Cardiac fibroblast (primary cell): Measurements from ENCODE around the gene IL16.

Experiments
- DNase-seq, 2 donors: peaks; one replicate each; pipeline versions ENCODE4 v3.0.0 to v3.0.0-alpha.2; 2010; ENCODE audit warnings: low read depth in 2 of 2
- H3K4me3 ChIP-seq, 2 donors: replicated peaks in 1 of 2; 1 replicate in 1 of 2; 2 replicates in 1 of 2; pipeline ENCODE4 v1.5.1; 2011; ENCODE audit warnings: low read depth in 2 of 2, low read length in 2 of 2, mild to moderate bottlenecking in 2 of 2, moderate library complexity in 1 of 2
- TF ChIP-seq, protein P1 (sequence below): IDR thresholded peaks from one replicate; pipeline ENCODE4 v1.5.1; 2011; ENCODE audit warnings: low read depth, mild to moderate bottlenecking, low read length, inconsistent platforms

The IL16 gene

DNA sequence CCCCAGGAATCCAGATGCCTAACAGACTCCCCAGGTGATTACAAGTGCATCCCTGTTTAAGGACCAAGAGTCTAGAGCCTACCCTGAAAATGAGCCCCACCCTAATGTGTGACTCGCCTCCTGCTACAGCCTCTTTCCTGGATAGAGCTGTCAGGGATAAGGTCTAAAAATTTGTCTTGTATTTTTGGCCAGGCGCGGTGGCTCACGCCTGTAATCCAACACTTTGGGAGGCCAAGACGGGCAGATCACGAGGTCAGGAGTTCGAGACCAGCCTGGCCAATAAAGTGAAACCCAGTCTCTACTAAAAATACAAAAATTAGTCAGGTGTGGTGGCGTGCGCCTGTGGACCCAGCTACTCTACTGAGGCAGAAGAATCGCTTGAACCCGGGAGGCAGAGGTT lies 166.1 kb downstream of the IL16 start:
- no peak for DNase-seq
- no peak overlapping the region for H3K4me3 ChIP-seq
- TF ChIP-seq, protein P1, sequence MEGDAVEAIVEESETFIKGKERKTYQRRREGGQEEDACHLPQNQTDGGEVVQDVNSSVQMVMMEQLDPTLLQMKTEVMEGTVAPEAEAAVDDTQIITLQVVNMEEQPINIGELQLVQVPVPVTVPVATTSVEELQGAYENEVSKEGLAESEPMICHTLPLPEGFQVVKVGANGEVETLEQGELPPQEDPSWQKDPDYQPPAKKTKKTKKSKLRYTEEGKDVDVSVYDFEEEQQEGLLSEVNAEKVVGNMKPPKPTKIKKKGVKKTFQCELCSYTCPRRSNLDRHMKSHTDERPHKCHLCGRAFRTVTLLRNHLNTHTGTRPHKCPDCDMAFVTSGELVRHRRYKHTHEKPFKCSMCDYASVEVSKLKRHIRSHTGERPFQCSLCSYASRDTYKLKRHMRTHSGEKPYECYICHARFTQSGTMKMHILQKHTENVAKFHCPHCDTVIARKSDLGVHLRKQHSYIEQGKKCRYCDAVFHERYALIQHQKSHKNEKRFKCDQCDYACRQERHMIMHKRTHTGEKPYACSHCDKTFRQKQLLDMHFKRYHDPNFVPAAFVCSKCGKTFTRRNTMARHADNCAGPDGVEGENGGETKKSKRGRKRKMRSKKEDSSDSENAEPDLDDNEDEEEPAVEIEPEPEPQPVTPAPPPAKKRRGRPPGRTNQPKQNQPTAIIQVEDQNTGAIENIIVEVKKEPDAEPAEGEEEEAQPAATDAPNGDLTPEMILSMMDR = no peak

DNA sequence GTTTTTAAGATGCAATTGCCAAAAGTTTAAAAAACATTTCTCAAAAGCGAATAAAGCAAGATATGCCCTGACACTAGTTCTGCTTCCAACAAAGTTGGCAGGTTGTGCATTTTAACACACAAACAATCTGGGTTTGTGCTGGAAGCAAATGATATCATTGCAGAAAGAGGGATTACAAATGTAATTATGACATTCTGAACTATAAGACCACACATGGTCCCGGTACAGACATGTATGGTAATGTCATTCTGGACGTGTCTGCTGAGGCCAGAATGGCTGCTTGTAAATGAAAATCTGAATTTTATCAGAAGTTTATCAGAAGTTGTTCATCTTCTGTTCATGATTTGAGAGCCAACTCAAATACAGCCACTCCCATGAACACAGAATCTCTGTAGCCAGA lies 166.6 kb downstream of the IL16 start:
- TF ChIP-seq, protein P1 = no peak
- DNase-seq = no peak
- H3K4me3 ChIP-seq = no peak overlapping the region
